CD14-positive monocyte (primary cell): ENCODE results near the gene BCKDHA. TPM values are rescaled to one million over a fixed set of nuclear protein-coding genes. Genes with fewer than 3 reads are reported as not detected.

ENCODE experiments used
- DNase-seq, 3 donors: peaks; one replicate each; pipeline ENCODE4 v3.0.0-alpha.2; 2011 to 2022
- H2AFZ ChIP-seq: 2 replicates; pipeline ENCODE4 v1.6.0; 2012; ENCODE audit warnings: mild to moderate bottlenecking, low read depth, low read length, inconsistent platforms; ENCODE audit not compliant: insufficient read depth, poor library complexity, severe bottlenecking
- H3K27ac ChIP-seq, 2 donors: 1 replicate in 1 of 2; 2 replicates in 1 of 2; pipeline ENCODE4 v1.5.1; 2012 to 2013; ENCODE audit warnings: low read length in 2 of 2, control low read depth in 1 of 2, inconsistent platforms in 1 of 2, low read depth in 1 of 2, mild to moderate bottlenecking in 1 of 2
- H3K27me3 ChIP-seq, 2 donors: one replicate each; pipeline versions ENCODE4 v1.6.0 to v1.6.1; 2011 to 2013; ENCODE audit warnings: low read length in 2 of 2; ENCODE audit not compliant: control insufficient read depth in 2 of 2, insufficient read depth in 2 of 2
- H3K36me3 ChIP-seq, 2 donors: replicated peaks in 1 of 2; 1 replicate in 1 of 2; 2 replicates in 1 of 2; pipeline versions ENCODE4 v1.5.1 to v1.6.1; 2012 to 2013; ENCODE audit warnings: low read length in 2 of 2, control low read depth in 1 of 2, inconsistent platforms in 1 of 2, mild to moderate bottlenecking in 1 of 2; ENCODE audit not compliant: insufficient read depth in 2 of 2, control insufficient read depth in 1 of 2
- H3K4me1 ChIP-seq, 2 donors: 1 replicate in 1 of 2; 2 replicates in 1 of 2; pipeline versions ENCODE4 v1.5.1 to v1.6.1; 2012 to 2013; ENCODE audit warnings: low read length in 2 of 2, control low read depth in 1 of 2, inconsistent platforms in 1 of 2, mild to moderate bottlenecking in 1 of 2, moderate library complexity in 1 of 2; ENCODE audit not compliant: insufficient read depth in 2 of 2, control insufficient read depth in 1 of 2
- H3K4me2 ChIP-seq: replicated peaks from 2 replicates; pipeline ENCODE3; 2012; ENCODE audit warnings: low read length, moderate library complexity, mild to moderate bottlenecking; ENCODE audit not compliant: poor library complexity, severe bottlenecking; ENCODE audit errors: extremely low read depth
- H3K4me3 ChIP-seq, 3 experiments: fragments of 200-600 bp in 1 of 3; sonication (generic) in 1 of 3; replicated peaks in 1 of 3; 1 replicate in 2 of 3; 2 replicates in 1 of 3; pipeline ENCODE4 v1.5.1; 2011 to 2013; ENCODE audit warnings: low read length in 3 of 3, mild to moderate bottlenecking in 3 of 3, control low read depth in 2 of 3, low read depth in 2 of 3, inconsistent platforms in 1 of 3, moderate library complexity in 1 of 3
- H3K79me2 ChIP-seq: 2 replicates; pipeline ENCODE4 v1.6.0; 2012; ENCODE audit warnings: mild to moderate bottlenecking, control low read depth, inconsistent platforms, low read length, moderate library complexity; ENCODE audit not compliant: insufficient read depth
- H3K9ac ChIP-seq: 2 replicates; pipeline ENCODE4 v1.6.0; 2017; ENCODE audit warnings: low read length, mild to moderate bottlenecking; ENCODE audit not compliant: insufficient read depth, poor library complexity, severe bottlenecking
- H3K9me3 ChIP-seq, 2 donors: replicated peaks in 1 of 2; 1 replicate in 1 of 2; 2 replicates in 1 of 2; pipeline versions ENCODE4 v1.5.1 to v1.6.1; 2012 to 2013; ENCODE audit warnings: low read length in 2 of 2, control low read depth in 1 of 2; ENCODE audit not compliant: control insufficient read depth in 1 of 2, insufficient read depth in 1 of 2
- H4K20me1 ChIP-seq: 2 replicates; pipeline ENCODE4 v1.6.0; 2012; ENCODE audit warnings: mild to moderate bottlenecking, low read length, control low read depth, moderate library complexity; ENCODE audit not compliant: insufficient read depth
- H3K27ac Mint-ChIP-seq, 7 donors: one replicate each; pipeline ENCODE4 v1.8.0; 2020; ENCODE audit warnings: mild to moderate bottlenecking in 7 of 7, mixed read lengths in 7 of 7, moderate library complexity in 6 of 7, inconsistent platforms in 2 of 7
- H3K27me3 Mint-ChIP-seq, 3 donors: one replicate each; pipeline ENCODE4 v1.8.0; 2021 to 2022; ENCODE audit warnings: low read depth in 3 of 3, mild to moderate bottlenecking in 3 of 3, mixed read lengths in 3 of 3, moderate library complexity in 3 of 3, inconsistent platforms in 1 of 3
- H3K36me3 Mint-ChIP-seq, 2 donors: one replicate each; pipeline ENCODE4 v1.8.0; 2020; ENCODE audit warnings: mixed read lengths in 2 of 2, inconsistent platforms in 1 of 2, mild to moderate bottlenecking in 1 of 2
- H3K4me1 Mint-ChIP-seq: one replicate; pipeline ENCODE4 v1.8.0; 2020; ENCODE audit warnings: mild to moderate bottlenecking, mixed read lengths
- H3K4me3 Mint-ChIP-seq, 2 donors: one replicate each; pipeline ENCODE4 v1.8.0; 2020; ENCODE audit warnings: mild to moderate bottlenecking in 2 of 2, mixed read lengths in 2 of 2, moderate library complexity in 1 of 2
- H3K9me3 Mint-ChIP-seq, 7 donors: one replicate each; pipeline ENCODE4 v1.8.0; 2020 to 2022; ENCODE audit warnings: mixed read lengths in 7 of 7, mild to moderate bottlenecking in 6 of 7, moderate library complexity in 6 of 7, inconsistent platforms in 2 of 7
- WGBS: methylation state at CpG from one replicate; pipeline ENCODE4 v1.1.5; 2013; ENCODE audit warnings: missing lambda C conversion rate; ENCODE audit not compliant: insufficient coverage; 5-methylcytosine and 5-hydroxymethylcytosine counted together
- intact Hi-C, 2 donors: fragments of 100-400 bp; cut with micrococcal nuclease; formaldehyde crosslinking; loops; one replicate each; pipeline versions ENCODE4 v1.15.0 to v1.15.1; 2023
- polyA plus RNA-seq, 3 donors: library from polyadenylated mRNA; depleted of rRNA in 1 of 3; unstranded in 2 of 3; stranded (reverse) in 1 of 3; fragments of 300-500 nt in 2 of 3; fragments of >200 nt in 1 of 3; fragmentation: Illumina TruSeq in 2 of 3; gene quantifications; 1 replicate in 2 of 3; 2 replicates in 1 of 3; pipeline ENCODE4 v1.2.3, GENCODE V29; 2012 to 2021
- TF ChIP-seq, protein P1 (sequence below): fragments of 200-600 bp; IDR thresholded peaks from one replicate; pipeline ENCODE4 v1.8.0; 2022; ENCODE audit warnings: antibody characterized with exemption, mild to moderate bottlenecking

The BCKDHA gene
- polyA plus RNA-seq, 3 donors, result 52.4 to 90.1 (median 87.6) TPM

DNA sequence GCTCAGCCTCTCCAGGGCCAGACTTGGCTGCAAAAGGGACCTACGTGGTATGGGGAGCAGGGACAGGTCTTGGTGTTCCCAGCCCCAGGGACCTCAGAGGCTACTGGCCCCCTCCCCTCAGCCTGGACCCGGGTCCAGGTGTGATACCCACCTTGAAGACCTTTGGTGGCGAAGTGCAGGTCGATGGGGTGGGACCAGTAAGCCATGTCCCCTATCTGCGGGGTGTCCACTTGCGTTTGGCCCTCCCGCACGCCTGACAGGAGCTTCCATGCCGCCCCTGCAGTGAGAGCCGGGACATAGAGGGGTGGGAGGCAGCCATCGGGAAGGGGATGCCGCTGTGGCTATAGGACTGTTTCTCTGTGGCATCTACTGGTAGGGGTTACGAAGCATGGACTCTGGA is 39.9 kb upstream of the BCKDHA start:
- Mint-ChIP-seq H3K27me3 (no peaks in the 10 kb centered on the region), H3K36me3 (peaks cover 14 to 41% of the 10 kb centered on the region in 2 donors), H3K4me3 (no peak overlapping the region), H3K27ac (peak overlapping the region in 6 of 7 donors; percentile 51 to 88 (median 82)), H3K4me1 (peaks cover 52% of the 10 kb centered on the region), H3K9me3 (no peaks in the 10 kb centered on the region)
- H3K9ac ChIP-seq, result no peak overlapping the region
- H3K36me3 ChIP-seq, result peaks cover 0 to 6% of the 10 kb centered on the region in 2 donors
- peaks cover 29% of the 10 kb centered on the region for H3K79me2 ChIP-seq
- 94% methylated on average over 6 of the region's 13 CpGs for WGBS
- intact Hi-C loops, result loop anchor here in 1 of 2 donors (10.0 kb wide), 1 partner anchor 167 kb away; no protein-coding TSS in a partner anchor
- H3K4me2 ChIP-seq, result no peak overlapping the region
- TF ChIP-seq, protein P1, sequence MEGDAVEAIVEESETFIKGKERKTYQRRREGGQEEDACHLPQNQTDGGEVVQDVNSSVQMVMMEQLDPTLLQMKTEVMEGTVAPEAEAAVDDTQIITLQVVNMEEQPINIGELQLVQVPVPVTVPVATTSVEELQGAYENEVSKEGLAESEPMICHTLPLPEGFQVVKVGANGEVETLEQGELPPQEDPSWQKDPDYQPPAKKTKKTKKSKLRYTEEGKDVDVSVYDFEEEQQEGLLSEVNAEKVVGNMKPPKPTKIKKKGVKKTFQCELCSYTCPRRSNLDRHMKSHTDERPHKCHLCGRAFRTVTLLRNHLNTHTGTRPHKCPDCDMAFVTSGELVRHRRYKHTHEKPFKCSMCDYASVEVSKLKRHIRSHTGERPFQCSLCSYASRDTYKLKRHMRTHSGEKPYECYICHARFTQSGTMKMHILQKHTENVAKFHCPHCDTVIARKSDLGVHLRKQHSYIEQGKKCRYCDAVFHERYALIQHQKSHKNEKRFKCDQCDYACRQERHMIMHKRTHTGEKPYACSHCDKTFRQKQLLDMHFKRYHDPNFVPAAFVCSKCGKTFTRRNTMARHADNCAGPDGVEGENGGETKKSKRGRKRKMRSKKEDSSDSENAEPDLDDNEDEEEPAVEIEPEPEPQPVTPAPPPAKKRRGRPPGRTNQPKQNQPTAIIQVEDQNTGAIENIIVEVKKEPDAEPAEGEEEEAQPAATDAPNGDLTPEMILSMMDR, result no peak
- no peaks in the 10 kb centered on the region for H3K9me3 ChIP-seq
- H3K4me3 ChIP-seq, result peak overlapping the region in 1 of 3 experiments; percentile 13
- peak overlapping the region; percentile 7 to 63 for H3K27ac ChIP-seq
- no peak for DNase-seq
- no peaks in the 10 kb centered on the region for H3K27me3 ChIP-seq
- H2AFZ ChIP-seq, result no peak overlapping the region
- H4K20me1 ChIP-seq, result peaks cover 9% of the 10 kb centered on the region
- peaks cover 50 to 52% of the 10 kb centered on the region in 2 donors for H3K4me1 ChIP-seq

DNA sequence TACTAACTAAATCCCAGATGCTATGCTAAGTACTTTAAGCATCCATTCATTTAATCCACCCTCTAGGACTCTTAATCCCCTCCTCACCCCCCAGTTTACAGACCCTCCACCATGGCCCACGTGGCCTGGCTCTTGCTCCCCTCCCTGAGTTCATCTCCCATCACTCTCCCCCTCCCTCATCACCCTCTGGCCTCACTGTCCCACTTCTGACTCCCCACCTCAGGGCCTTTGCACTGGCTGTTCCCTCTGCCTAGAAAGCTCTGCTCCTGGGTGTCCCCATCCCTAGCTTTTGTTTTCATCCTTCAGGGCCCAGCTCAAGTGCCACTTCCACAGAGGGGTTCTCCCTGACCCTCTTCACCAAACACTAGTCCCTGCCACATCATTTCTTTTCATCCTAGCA is 37.9 kb upstream of the BCKDHA start:
- Histone ChIP-seq H3K9me3 (no peaks in the 10 kb centered on the region), H3K4me3 (no peak overlapping the region), H3K79me2 (peaks cover 24% of the 10 kb centered on the region), H4K20me1 (no peaks in the 10 kb centered on the region), H3K4me2 (no peak overlapping the region), H2AFZ (no peak overlapping the region), H3K36me3 (peaks cover 0 to 6% of the 10 kb centered on the region in 2 donors), H3K27me3 (no peaks in the 10 kb centered on the region), H3K4me1 (peaks cover 56 to 59% of the 10 kb centered on the region in 2 donors), H3K27ac (no peak overlapping the region), H3K9ac (no peak overlapping the region)
- WGBS, result 83% methylated on average over 1 of the region's 1 CpG
- no peaks in the 10 kb centered on the region for H3K9me3 Mint-ChIP-seq
- TF ChIP-seq, protein P1, result no peak
- H3K27me3 Mint-ChIP-seq, result no peaks in the 10 kb centered on the region
- H3K36me3 Mint-ChIP-seq, result peaks cover 14 to 34% of the 10 kb centered on the region in 2 donors
- H3K27ac Mint-ChIP-seq, result peak overlapping the region in 1 of 7 donors; percentile 80
- H3K4me1 Mint-ChIP-seq, result peaks cover 57% of the 10 kb centered on the region
- no peak for DNase-seq
- intact Hi-C loops, result loop anchor here (5.0 to 10.0 kb wide), 3 partner anchors 32 to 165 kb away; partner anchors contain the start of genes BCKDHA (in 1 of the 2) and EXOSC5 (in 1 of the 2)
- no peak overlapping the region for H3K4me3 Mint-ChIP-seq
